DND-41 (cell line): ENCODE measurements around the gene KDM6B.

Experiments used
- EZH2 ChIP-seq: IDR thresholded peaks from 3 replicates; pipeline ENCODE4 v1.6.1; 2012; ENCODE audit warnings: borderline replicate concordance, low read depth, mild to moderate bottlenecking, moderate library complexity, low read length, inconsistent platforms; ENCODE audit not compliant: severe bottlenecking
- TF ChIP-seq, protein P1 (sequence below): IDR thresholded peaks from 2 replicates; pipeline ENCODE4 v1.5.1; 2012; ENCODE audit warnings: borderline replicate concordance, low read length, moderate library complexity, mild to moderate bottlenecking; ENCODE audit not compliant: poor library complexity, severe bottlenecking; ENCODE audit errors: extremely low read depth

- TF ChIP-seq EZH2, result no peak
- TF ChIP-seq, protein P1, sequence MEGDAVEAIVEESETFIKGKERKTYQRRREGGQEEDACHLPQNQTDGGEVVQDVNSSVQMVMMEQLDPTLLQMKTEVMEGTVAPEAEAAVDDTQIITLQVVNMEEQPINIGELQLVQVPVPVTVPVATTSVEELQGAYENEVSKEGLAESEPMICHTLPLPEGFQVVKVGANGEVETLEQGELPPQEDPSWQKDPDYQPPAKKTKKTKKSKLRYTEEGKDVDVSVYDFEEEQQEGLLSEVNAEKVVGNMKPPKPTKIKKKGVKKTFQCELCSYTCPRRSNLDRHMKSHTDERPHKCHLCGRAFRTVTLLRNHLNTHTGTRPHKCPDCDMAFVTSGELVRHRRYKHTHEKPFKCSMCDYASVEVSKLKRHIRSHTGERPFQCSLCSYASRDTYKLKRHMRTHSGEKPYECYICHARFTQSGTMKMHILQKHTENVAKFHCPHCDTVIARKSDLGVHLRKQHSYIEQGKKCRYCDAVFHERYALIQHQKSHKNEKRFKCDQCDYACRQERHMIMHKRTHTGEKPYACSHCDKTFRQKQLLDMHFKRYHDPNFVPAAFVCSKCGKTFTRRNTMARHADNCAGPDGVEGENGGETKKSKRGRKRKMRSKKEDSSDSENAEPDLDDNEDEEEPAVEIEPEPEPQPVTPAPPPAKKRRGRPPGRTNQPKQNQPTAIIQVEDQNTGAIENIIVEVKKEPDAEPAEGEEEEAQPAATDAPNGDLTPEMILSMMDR, result no peak
These were observed 48.6 kb downstream of the KDM6B start for GRCh38 chr17:7882629-7883028.
